GM19452 (cell line): ENCODE measurements around the gene DNAJC17.

Experiments used
- ATAC-seq: cut with Tn5 transposase; IDR thresholded peaks from one replicate; pipeline ENCODE4 v1.9.1; 2021; ENCODE audit not compliant: unreplicated experiment

DNAJC17 gene

GRCh38 chr15:40830884-40831283 lies 23.6 kb upstream of the DNAJC17 start:
- ATAC-seq: no peak

GRCh38 chr15:40829115-40829514 lies 21.8 kb upstream of the DNAJC17 start:
- no peak for ATAC-seq

GRCh38 chr15:40828447-40829036 lies 21.3 kb upstream of the DNAJC17 start, which contains the start of gene PPP1R14D:
PPP1R14D (minus strand) TSS chr15:40828708; CDS start chr15:40828641, 67 bp downstream.
- no peak for ATAC-seq

GRCh38 chr15:40826423-40827075 lies 19.3 kb upstream of the DNAJC17 start:
- ATAC-seq: no peak

- no peak for ATAC-seq
Observed at GRCh38 chr15:40825661-40826422, 18.6 kb upstream of the DNAJC17 start.

GRCh38 chr15:40823572-40824343 lies 16.5 kb upstream of the DNAJC17 start:
- no peak for ATAC-seq

GRCh38 chr15:40821195-40821594 lies 13.9 kb upstream of the DNAJC17 start:
- ATAC-seq: no peak

DNA sequence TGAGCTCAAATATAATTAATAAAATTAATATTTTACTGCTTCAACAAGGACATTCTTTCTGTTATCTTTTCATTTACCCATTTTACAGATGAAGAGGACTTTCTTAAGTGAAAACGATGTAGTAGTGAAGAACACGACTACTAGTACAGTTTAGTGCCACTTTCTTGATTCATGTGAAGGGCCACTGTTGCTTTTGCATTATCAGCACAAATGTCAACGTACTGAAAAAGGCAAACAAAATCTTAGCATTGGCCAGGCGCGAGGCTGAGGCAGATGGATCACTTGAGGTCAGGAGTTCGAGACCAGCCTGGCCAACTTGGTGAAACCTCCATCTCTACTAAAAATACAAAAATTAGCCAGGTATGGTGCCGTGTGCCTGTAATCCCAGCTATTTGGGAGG lies 11.8 kb upstream of the DNAJC17 start:
- no peak for ATAC-seq

GRCh38 chr15:40815042-40815698 lies 7.9 kb upstream of the DNAJC17 start:
- ATAC-seq: no peak

GRCh38 chr15:40812721-40813425 lies 5.6 kb upstream of the DNAJC17 start:
- ATAC-seq: no peak

DNA sequence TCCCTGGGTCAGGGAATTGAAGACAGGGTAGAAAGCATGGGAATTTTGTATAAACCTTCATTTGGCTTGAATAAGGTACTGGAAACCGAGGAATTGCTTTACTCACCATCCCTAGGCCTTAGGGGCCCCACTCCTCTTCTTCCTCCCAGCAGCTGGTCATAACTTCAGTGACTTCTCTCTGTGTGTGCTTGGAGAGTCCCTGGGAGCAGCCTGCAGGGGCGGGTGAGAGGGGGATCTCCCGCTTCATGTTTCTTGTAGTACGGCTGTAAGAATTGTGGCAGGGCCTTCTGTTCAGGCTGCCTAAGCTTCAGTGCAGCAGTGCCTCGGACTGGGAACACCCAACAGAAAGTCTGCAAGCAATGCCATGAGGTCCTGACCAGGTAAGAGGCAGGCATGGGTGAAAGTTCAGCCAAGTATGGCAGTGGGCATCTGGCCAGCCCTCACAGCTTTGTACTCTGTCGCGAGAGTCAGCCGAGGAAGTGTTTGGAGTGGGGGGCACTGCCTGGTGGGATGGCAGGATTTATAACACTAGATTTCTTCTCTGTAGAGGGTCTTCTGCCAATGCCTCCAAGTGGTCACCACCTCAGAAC lies 1.7 kb upstream of the DNAJC17 start:
- ATAC-seq: no peak

GRCh38 chr15:40807888-40808461 lies 702 bp upstream of the DNAJC17 start:
- ATAC-seq: no peak

DNA sequence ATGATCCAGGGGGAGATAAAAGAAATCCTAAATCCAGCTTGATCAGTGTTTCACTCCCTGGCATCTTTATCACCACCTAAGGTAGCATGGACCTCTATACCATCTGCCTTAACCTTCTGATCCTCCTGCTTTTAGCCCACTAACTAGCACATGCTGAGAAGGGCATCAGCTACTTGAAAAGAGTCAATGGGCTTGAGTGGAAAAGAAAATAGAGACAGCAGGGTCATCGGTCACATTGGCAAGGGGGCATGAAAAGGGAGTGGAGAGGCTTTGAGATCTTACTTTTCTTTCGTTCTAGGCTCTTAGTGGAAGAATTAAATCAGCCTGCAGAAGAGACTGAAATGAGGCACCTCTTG lies 623 bp downstream of the DNAJC17 start:
- no peak for ATAC-seq

DNA sequence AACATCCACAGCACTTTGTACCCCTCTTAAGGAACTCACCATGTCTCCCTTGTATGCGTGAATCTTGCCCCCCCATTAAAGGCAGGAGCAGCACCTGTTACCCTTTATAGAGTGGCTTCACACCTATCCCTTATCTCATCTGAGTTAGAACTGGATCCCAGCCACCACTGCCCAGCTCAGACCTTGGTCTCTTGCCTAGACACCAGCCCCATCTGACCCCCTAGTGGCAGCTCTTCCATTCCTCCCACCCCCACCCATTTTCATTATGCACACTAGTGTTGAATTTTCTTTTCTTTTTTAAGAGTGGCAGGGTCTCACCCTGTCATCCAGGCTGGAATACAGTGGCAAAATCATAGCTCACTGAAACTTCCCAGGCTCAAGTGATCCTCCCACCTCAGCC lies 3.6 kb downstream of the DNAJC17 start:
- ATAC-seq: no peak

- no peak for ATAC-seq
Observed at GRCh38 chr15:40803076-40803475, 4.2 kb downstream of the DNAJC17 start.

- no peak for ATAC-seq
Observed at GRCh38 chr15:40799523-40799922, 7.8 kb downstream of the DNAJC17 start.

- ATAC-seq: no peak
Observed at GRCh38 chr15:40796512-40796911, 10.8 kb downstream of the DNAJC17 start.

DNA sequence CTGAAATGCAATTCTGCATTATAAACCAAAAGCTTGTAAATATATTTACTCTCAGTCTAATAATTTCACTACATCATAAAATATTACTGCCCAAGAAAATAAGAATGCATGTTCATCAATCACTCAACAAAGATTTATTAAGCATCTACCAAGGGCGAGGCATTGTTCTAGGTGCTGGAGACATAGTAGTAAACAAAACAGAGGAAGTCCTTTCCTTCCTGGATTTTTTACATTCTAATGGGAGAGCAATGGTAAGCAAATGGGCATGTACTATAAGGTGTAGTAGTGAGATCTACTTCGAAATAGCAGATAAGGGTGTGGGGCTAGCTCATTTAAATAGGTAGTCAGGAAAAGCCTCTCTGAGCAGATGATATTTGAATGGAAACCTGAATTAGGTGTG lies 11.2 kb downstream of the DNAJC17 start:
- no peak for ATAC-seq

GRCh38 chr15:40793216-40793989 lies 13.9 kb downstream of the DNAJC17 start:
- ATAC-seq: no peak
